Measurements from ENCODE around the gene NPIPB8. TPM values are rescaled to one million over a fixed set of nuclear protein-coding genes. Genes with fewer than 3 reads are reported as not detected.

The NPIPB8 gene
- total and polyA plus RNA-seq, 2 of the 13 experiments (the other 11 are each of a cell fraction or from before 2014, with no cell fraction given) = 0.49 to 2.3 TPM

DNA sequence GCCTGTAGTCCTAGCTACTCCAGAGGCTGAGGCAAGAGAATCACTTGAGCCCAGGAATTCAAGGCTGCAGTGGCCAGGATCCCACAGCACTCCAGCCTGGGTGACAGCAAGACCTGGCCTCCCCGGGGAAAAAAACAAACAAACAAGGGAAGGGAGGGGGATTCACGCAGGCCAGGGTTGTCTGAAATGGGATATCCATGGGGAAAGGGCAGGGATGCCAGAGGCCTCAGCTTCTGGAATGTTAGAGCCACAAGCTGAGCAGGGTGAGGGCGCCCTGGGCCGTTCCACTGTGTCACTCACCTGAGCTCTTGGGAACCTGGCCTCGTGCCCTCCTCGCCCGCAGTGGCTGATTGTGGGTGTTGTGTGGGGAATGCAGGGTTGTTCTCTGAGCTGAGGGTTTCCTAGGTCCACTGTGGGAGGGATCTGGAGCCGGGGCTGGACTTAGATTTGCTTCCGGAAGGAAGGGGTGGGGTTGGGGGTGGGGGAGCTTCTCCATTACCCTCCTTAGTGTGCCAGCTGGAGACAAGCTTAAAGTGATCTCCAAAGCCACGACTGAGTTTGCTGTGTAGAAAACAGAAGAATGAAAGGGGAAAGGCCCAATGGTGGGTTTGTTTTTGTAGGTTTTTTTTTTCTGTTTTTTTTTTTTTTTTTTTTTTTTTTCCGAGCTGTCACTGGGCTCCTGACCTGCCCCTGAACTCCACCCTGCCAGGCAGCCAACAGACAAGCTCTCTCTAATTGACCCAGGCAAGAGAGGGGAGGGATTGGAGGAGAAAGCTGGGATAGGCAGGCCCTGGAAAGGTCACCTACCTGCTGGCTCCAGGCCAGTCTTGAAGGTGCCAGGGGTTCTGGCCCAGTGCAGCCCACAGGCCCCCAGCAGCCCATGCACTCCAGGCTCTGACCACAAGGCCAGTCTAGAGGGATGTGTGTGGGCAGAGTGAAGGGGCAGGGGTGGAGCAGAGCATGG, 28.0 kb upstream of the NPIPB8 start, which contains the start of gene SULT1A1 (continued):
- TF ChIP-seq, protein P1, sequence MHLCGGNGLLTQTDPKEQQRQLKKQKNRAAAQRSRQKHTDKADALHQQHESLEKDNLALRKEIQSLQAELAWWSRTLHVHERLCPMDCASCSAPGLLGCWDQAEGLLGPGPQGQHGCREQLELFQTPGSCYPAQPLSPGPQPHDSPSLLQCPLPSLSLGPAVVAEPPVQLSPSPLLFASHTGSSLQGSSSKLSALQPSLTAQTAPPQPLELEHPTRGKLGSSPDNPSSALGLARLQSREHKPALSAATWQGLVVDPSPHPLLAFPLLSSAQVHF (CRISPR knock-in tag; IDR thresholded peaks at IDR 0.05) = no peak
- peak; percentile 22; the same call in 1 of the 2 replicates for TF ChIP-seq ZNF230 (CRISPR knock-in tag; IDR thresholded peaks at IDR 0.05)
- peak; percentile 32; the same call in 1 of the 2 replicates for TF ChIP-seq TBX2 (CRISPR knock-in tag; IDR thresholded peaks at IDR 0.05; ENCODE audit: borderline replicate concordance)
- TF ChIP-seq KDM2A (CRISPR knock-in tag; IDR thresholded peaks at IDR 0.05; ENCODE audit: borderline replicate concordance, low read depth) = peak; percentile 45; the same call in 1 of the 2 replicates
- TF ChIP-seq, protein P2, sequence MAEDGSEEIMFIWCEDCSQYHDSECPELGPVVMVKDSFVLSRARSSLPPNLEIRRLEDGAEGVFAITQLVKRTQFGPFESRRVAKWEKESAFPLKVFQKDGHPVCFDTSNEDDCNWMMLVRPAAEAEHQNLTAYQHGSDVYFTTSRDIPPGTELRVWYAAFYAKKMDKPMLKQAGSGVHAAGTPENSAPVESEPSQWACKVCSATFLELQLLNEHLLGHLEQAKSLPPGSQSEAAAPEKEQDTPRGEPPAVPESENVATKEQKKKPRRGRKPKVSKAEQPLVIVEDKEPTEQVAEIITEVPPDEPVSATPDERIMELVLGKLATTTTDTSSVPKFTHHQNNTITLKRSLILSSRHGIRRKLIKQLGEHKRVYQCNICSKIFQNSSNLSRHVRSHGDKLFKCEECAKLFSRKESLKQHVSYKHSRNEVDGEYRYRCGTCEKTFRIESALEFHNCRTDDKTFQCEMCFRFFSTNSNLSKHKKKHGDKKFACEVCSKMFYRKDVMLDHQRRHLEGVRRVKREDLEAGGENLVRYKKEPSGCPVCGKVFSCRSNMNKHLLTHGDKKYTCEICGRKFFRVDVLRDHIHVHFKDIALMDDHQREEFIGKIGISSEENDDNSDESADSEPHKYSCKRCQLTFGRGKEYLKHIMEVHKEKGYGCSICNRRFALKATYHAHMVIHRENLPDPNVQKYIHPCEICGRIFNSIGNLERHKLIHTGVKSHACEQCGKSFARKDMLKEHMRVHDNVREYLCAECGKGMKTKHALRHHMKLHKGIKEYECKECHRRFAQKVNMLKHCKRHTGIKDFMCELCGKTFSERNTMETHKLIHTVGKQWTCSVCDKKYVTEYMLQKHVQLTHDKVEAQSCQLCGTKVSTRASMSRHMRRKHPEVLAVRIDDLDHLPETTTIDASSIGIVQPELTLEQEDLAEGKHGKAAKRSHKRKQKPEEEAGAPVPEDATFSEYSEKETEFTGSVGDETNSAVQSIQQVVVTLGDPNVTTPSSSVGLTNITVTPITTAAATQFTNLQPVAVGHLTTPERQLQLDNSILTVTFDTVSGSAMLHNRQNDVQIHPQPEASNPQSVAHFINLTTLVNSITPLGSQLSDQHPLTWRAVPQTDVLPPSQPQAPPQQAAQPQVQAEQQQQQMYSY (CRISPR knock-in tag; IDR thresholded peaks at IDR 0.05) = no peak; the same call in 1 of the 2 replicates
- no peak for TF ChIP-seq FOXJ3 (CRISPR knock-in tag; IDR thresholded peaks at IDR 0.05; ENCODE audit: borderline replicate concordance)
- TF ChIP-seq MTF1 (CRISPR knock-in tag; IDR thresholded peaks at IDR 0.05) = no peak
- TF ChIP-seq PTBP1 (IDR thresholded peaks at IDR 0.05; ENCODE audit: low read depth, low read length, poor library complexity, severe bottlenecking) = peak; percentile 78
- TF ChIP-seq, protein P3, sequence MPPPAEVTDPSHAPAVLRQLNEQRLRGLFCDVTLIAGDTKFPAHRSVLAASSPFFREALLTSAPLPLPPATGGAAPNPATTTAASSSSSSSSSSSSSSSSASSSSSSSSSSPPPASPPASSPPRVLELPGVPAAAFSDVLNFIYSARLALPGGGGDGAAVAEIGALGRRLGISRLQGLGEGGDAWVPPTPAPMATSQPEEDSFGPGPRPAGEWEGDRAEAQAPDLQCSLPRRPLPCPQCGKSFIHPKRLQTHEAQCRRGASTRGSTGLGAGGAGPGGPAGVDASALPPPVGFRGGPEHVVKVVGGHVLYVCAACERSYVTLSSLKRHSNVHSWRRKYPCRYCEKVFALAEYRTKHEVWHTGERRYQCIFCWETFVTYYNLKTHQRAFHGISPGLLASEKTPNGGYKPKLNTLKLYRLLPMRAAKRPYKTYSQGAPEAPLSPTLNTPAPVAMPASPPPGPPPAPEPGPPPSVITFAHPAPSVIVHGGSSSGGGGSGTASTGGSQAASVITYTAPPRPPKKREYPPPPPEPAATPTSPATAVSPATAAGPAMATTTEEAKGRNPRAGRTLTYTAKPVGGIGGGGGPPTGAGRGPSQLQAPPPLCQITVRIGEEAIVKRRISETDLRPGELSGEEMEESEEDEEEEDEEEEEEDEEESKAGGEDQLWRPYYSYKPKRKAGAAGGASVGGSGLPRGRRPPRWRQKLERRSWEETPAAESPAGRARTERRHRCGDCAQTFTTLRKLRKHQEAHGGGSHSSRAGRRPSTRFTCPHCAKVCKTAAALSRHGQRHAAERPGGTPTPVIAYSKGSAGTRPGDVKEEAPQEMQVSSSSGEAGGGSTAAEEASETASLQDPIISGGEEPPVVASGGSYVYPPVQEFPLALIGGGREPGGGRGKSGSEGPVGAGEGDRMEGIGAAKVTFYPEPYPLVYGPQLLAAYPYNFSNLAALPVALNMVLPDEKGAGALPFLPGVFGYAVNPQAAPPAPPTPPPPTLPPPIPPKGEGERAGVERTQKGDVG (CRISPR knock-in tag; IDR thresholded peaks at IDR 0.05; ENCODE audit: borderline replicate concordance) = no peak; the same call in 1 of the 2 replicates
- TF ChIP-seq, protein P4, sequence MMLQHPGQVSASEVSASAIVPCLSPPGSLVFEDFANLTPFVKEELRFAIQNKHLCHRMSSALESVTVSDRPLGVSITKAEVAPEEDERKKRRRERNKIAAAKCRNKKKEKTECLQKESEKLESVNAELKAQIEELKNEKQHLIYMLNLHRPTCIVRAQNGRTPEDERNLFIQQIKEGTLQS (CRISPR knock-in tag; IDR thresholded peaks at IDR 0.05) = no peak
- TF ChIP-seq NFE2 (CRISPR knock-in tag; IDR thresholded peaks at IDR 0.05) = no peak
- TF ChIP-seq ZNF562 (CRISPR knock-in tag; IDR thresholded peaks at IDR 0.05; ENCODE audit: borderline replicate concordance) = no peak
- TF ChIP-seq, protein P5, sequence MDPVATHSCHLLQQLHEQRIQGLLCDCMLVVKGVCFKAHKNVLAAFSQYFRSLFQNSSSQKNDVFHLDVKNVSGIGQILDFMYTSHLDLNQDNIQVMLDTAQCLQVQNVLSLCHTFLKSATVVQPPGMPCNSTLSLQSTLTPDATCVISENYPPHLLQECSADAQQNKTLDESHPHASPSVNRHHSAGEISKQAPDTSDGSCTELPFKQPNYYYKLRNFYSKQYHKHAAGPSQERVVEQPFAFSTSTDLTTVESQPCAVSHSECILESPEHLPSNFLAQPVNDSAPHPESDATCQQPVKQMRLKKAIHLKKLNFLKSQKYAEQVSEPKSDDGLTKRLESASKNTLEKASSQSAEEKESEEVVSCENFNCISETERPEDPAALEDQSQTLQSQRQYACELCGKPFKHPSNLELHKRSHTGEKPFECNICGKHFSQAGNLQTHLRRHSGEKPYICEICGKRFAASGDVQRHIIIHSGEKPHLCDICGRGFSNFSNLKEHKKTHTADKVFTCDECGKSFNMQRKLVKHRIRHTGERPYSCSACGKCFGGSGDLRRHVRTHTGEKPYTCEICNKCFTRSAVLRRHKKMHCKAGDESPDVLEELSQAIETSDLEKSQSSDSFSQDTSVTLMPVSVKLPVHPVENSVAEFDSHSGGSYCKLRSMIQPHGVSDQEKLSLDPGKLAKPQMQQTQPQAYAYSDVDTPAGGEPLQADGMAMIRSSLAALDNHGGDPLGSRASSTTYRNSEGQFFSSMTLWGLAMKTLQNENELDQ (CRISPR knock-in tag; IDR thresholded peaks at IDR 0.05; ENCODE audit: borderline replicate concordance) = peak; percentile 53; the same call in 1 of the 2 replicates
- TF ChIP-seq KDM5B (CRISPR knock-in tag; IDR thresholded peaks at IDR 0.05; ENCODE audit: borderline replicate concordance) = peak; percentile 81; the same call in 1 of the 2 replicates

Measured in HepG2 (cell line).